ENCODE measurements around the gene PLOD2.

GRCh38 chr3:146019508-146019907, 141.5 kb downstream of the PLOD2 start:
- TF ChIP-seq CTCF (conservative IDR thresholded peaks at IDR 0.05; ENCODE audit: low read length), result no peak
- TF ChIP-seq EZH2phosphoT487 (IDR thresholded peaks at IDR 0.05; ENCODE audit: borderline replicate concordance), result no peak
